Measurements from ENCODE around the gene RTKN.
"Not testable (repeated sequence)": the region's sequence is repeated elsewhere in the genome, so short reads cannot be mapped to it uniquely, and the experiment has no call there.

RTKN gene

DNA sequence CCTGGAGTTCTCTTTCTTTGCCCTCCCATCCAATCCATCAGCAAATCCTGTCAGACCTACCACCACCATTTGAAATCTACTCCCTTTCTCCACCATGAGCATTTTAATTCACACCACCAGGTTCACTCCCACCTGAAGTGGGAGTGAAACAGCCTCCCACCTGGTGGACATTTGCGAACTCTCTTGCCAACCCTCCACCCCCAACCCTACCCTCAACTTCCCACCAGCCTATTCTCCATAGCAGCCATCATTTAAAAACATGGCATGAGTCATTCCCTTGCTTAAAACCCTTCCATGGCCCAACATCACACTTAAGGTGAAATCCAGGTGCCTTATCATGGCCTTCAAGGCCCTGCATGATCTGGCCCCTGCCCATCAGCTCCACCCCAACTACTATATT, 3.5 kb downstream of the RTKN start:
- DNase-seq, result no peak

DNA sequence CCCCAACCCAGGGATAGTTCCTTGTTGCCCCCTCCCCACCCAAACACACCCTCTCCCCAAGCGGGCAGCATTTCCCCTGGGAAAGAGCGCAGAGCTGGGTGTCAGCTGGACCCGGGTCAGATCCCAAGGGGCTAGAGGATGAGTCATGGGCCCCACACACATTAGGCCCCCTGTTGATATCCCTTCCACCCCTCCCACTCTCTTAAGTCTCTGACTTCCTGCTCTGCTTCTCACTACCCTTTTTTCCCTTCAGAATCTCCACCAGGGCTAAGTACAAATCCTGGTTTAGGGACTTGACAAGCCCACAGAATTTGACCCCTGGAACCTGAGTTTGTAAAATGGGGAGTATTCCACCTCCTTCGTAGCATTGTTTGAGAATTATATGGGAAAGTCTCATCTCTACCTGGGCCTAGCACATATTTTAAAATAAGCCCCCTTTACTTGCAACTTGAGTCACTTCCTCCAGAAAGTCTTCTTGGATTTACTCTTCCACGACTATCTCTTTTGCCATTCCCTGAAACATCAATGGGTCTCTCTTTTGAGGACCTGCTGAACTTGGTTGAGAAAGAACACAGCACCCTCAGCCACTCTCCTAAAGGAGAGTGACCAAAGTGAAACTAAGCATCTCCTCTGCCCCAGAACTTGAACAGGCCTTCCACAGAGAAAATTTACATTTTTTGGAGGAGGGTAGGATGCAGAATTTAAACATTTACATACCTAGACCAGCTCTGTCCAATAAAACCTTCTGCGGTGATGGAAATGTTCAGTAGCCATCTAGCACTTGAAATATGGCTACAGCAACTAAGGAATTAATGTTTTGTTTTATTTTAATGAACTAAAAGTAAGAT, 4.7 kb downstream of the RTKN start:
- DNase-seq, result no peak

DNA sequence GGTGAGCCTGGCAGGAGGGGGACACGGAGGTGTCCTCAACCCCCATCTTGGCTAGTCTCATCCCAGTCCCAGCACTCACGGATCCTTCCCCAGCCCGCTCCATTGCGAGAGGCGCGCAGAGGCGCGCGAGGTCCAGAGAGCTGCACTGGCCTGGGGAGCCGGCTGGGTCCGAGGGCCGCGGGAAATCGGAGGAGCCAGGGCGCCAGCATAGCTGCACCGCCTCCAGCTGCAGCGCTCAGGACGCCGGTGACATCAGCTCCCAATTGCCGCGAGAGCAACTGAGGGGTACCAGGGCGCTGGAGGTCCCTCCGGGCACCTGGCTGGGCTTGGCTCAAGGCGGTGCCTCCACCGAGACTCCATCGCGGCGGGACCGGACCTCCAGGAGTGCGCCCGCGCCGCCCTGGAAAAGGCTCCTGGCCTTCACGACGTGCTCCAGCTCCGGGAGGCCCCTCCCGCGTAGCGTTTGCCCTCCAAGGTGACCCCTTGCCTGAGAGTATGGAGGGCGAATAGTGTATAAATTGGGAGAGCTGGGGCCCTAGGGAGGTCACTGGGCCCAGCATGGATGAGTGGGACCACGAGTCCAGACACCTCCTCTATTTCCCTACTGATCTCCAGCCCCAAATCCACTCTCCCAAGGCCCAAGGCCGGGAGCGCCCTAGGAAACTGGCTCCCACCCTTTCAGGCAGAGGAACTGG, 5.5 kb downstream of the RTKN start:
- no peak for DNase-seq

DNA sequence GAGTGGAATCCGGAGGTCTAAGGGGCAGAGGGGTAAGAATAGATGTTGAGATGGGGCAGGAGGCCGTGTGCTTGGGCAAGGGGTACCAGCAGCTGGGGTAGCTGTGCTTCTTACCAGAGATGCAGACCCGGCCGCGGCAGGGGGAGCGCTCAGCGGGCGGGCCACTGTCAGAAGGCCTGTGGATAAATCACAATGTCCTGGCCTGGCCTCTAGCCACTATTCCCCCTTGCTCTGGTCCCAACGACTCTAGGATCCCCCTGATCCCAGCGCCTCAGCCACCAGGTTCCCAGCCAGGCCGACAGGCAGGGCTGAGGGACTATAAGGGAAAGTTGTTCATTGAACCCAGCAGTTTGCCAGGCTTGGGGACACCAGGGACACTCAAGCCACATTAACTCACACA, 11.2 kb downstream of the RTKN start:
- no peak for DNase-seq

DNA sequence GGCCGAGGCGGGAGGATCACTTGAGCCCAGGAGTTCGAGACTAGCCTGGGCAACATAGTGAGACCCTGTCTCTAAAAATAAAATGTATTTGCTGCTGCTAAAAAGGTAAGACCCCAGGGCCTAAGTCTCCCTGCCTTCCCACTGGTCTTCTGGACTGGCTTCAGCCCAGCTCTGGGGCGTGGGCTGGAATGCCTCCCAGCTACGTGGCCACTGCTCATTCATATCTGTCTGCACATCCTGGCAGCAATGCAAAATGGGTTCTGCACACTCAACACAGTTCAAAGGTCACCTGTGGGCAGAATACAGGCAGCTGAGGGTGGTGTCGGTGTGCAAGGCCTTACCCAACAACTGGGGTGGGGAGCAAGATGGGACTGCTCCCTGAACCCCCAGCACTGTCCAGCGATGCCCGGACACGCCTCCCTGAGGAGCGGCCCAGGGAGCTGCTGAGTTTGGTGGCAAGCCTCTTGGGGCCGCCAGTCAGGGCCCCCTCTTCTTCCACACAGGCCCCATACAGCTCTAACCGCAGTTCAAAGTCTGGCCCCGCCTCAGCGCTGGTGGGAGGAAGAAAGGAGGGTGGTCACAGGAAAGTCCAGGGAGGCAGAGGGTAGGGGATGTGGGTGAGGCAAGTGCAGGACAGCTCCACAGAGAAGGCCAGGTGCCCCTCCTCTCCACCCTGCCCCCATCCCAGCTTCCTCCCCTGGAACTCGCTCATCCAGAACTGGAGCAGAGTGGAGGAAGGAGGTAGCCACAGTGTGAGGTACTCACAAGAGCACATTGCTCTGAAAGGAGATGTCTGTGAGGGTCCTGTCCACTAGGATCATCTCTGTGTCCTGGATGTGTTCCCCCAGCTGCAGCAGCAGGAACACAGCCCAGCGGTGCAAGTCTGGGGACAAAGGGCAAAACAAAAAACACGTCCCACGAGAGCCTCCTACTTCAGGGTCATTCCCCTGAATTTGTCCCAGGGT, 12.0 kb downstream of the RTKN start:
- no peak for DNase-seq

DNA sequence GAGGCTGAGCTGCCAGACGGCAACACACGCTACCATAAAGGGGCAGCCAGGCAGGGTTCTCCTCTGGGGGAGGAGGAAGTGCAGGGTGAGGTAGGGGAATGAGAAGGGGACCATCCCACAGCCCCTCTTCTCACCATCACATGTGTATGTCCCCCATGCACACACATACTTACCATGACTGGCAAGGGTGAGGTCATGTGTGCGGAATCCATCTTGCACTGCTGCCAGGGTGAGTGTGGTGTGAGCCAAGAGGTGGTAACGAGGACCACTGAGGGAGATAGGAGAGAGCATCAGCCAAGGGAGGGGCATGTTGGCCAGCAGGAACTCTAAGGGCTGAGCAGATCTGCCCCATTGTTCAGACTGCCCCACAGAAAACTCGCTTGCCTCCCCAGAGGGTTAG, 13.1 kb downstream of the RTKN start:
- no peak for DNase-seq

DNA sequence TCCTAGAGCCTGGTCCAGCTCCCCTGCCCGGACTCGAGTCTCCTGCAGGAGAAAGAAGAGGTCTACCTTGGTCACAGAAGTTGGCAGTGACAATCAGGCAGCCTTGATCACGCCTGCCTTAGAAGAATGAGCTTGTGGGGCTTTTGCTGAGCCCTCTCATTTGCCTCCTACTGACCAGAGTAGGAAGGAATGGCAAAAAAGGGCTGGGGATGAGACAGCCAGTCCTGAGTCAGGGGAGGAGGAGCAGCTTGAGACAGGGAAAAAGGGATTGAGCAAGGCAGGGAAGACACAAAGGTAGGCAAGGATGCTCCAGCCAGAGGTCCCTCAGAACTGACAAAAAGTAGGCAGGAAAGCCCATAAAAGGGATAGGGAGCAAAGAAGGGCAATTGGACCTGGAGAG, 14.2 kb downstream of the RTKN start:
- no peak for DNase-seq

DNA sequence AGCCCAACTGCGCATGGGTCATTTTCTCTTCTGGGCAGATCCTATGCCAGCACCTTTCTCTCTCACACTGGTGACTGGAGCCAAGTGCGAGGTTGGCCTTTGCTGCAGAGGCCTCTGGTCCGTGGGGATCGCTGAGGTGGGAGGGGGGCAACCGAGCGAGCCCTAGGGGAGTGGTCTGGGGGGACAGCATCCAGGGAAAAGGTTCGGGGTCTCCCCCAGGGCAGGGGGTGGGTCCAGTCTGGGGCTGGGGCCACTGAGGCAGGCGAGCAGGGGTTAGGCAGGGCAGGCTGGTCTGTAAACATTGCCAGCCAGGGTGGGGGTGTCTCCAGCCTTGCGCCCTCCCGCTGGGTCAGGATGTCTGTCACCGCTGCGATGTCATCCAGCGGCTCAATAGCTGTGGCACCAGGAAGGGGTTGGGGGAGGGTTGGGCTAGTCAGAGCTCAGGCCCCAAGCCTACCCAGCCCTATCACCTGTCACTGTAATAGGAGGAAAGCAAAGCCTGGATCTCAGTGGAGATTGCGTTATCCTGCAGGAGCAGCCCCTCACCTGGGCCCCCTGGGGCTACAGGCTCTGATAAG, 15.5 kb downstream of the RTKN start:
- no peak for DNase-seq

DNA sequence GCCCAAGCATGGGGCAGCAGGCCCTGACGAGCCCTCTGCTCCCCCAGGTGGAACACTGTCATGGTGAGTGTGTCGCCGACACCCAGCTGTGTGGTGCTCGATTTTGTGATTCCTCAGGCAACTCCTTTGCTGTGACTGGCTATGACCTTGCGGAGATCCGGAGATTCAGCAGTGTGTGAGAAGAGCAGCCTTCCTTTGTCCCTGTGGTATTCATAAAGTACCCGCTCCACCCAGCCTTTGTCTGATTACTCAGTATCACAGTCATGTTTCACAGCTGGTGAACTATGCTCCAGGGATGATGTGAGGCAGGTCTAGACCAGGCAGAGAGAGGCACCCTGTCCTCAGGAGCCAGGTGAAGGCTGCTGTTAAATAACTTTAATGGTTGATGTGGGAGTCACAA, 16.2 kb downstream of the RTKN start:
- DNase-seq, result no peak

DNA sequence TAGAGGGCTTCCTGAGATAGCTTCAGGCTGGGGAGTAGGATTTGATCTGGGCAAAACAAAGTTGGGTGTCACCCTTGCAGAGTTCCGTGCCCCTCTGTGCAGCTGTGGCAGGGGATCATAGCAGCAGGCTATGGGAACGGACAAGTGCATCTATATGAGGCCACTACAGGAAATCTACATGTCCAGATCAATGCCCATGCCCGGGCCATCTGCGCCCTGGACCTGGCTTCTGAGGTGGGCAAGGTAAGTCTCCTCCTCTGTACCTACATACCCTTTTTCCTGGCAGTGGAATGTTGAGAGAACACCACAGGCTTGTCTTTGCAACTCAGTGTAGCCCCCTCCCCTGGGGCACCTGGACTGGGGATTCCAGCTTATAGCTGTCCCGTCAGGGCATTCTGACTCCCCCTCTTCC, 16.7 kb downstream of the RTKN start:
- DNase-seq, result no peak

DNA sequence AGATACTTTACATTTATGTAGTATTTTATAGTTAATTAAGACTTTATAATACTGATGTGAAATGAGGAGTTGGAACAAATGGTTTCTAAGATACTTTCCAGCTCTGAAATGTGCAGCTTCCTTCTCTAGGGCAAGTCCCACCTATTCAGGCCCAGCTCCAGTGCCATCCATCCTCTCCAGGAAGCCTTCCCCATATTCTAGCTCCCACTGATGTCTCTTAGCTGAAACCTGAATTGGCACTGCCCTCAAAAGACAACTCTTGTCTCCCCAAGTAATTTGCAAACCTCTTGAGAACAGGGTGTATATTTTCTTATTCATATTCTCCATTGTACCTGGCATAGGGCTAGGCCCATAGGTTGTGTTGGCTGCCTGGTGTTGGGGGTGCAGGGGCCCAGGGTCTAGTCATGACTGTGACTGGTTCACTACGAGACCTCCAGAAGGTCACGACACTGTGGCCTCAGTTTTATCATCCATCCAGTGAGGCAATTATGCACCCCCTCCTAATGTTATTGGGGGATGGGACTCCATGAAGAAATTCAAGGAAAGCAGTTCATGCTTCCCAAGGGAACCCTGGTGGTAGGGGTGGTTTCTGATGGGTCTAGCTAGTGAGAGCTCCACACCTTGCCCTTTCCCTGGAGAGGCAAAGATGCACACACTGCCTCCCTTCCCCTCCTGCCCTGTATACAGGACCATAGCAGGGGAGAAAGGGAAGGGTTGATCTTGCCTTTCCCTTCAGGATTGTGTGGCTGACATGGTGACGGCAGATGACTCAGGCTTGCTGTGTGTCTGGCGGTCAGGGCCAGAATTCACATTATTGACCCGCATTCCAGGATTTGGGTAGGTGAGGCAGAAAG, 17.4 kb downstream of the RTKN start:
- no peak for DNase-seq

DNA sequence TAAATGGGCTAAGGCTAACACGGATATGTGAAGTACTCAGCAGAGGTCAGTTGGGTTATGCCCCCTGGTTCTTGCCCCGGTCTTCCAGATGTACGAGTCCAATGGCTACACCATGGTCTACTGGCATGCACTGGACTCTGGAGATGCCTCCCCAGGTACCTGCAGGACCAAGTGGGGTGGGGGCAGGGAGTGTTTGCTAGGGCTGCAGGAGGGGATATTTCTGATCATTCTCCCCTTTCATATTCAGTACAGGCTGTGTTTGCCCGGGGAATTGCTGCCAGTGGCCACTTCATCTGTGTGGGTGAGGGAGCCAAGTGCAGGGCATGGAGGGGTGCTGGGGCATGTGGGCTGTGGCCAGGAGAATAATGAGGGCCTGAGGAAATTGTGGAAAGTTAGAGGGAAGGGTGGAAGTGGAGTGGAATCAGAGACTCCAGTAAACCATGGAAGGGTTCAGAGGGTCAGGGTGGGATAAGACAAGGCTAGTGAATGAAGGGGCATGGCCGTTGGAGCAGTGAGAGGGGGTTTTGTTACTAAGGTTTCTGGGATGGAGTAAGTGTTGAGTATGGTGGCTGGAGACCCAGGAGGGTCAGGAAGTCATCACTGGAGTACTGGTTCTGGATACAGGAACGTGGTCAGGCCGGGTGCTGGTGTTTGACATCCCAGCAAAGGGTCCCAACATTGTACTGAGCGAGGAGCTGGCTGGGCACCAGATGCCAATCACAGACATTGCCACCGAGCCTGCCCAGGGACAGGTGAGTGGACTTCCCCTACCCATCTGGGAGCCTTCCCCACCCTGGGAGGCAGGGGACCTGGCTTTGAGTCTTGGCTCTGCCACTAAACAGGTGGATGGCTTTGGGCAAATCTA, 18.3 kb downstream of the RTKN start:
- no peak for DNase-seq

DNA sequence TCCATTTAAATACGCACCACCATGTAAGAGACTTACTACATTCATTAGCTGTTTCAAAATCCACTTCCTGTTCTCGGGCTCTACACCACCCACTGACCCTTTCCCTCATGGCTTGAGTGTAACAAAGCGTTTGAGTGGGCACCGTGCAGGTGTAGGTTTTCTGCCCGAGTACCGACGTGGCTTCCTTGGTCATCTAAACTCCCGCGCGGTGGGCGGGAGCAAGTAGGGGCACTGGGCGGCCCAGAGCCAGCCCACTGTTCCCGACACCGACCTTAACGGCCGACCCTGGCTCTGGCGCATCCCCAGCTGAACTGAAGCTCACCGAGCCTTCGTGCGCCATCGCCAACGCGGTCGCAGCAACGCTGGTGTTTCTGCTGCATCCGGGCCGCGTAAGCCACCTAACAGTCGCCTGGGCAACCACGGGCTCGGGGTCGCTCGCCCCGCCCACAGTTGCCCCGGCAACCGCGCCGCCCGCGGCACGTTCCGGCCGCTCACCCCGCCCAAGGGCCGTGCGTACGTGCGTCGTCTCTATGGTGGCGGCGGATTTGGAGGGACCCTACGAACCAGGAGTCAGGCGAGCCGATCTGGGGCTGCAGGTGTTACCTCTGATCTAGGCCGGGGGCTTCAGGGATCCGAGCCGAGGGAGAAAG, 20.4 kb downstream of the RTKN start, which contains the start of the genes C2orf81 and WDR54:
C2orf81 (minus strand) TSS at position 399 of the 650 bp plus-strand sequence; CDS start at position 340, 59 bp downstream.
WDR54 (plus strand) TSS at position 510 of the 650 bp plus-strand sequence. CDS start 424 bp downstream, outside the sequence.
- DNase-seq, result peak; percentile 90 to 91

DNA sequence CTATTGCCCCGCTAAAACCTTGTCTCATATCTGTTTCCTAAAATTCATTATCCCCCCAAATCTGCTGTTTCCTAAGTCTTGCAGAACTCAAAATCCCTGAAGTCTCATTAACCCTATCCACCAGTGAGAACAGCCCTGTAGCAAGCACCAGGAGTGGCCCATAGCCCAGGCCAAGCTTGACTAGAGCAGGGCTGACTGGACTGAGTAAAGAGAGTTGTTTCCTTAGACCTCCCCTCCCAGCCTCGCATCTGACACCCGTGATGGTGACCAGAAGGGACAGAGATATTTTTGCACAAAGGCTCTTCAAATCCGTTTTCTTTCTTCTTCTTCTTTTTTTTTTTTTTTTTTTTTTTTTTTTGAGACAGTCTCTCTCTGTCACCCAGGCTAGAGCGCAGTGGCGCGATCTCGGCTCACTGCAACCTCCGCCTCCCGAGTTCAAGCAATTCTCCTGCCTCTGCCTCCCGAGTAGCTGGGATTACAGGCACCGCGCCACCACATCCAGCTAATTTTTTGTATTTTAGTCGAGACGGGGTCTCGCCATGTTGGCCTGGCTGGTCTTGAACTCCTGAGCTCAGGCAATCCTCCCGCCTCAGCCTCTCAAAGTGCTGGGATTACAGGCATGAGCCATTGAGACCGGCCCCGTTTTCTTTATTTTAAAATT, 21.2 kb downstream of the RTKN start:
- not testable (repeated sequence) for DNase-seq

DNA sequence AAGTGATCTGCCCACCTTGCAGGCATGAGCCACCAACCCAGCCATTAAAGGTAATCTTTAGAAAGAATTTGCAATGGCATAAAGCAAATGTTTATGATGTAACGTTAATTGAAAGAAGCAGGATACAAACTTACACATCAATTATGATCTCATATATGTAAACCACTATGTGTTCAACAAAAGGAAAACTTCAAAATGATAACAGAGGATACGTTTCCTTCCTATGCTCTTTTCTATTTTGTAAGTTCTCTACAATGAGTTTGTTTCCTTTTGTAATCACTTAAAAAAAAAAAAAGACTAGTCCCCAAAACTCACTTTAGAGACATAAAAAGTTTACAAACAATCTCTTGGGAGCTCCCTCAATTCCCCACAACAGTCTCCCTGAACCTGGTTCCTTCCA, 21.7 kb downstream of the RTKN start:
- DNase-seq, result no peak

DNA sequence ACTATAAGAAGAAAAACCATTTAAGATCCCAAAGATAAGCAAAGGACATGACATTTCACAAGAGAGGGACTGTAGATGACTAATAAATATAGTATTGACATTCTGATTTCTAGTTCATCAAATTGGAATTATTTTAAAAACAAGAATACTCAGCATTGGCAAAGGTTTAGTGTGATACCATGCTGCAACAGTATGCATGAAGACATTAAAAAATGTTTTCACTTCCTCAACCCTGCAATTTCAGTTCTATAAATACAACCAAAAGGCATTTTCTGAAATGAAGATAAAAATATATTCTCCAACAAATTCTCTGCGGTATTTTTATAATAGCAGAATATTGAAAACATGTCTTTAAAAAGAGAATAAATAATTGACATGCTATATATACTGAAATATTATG, 22.4 kb downstream of the RTKN start:
- DNase-seq, result no peak

DNA sequence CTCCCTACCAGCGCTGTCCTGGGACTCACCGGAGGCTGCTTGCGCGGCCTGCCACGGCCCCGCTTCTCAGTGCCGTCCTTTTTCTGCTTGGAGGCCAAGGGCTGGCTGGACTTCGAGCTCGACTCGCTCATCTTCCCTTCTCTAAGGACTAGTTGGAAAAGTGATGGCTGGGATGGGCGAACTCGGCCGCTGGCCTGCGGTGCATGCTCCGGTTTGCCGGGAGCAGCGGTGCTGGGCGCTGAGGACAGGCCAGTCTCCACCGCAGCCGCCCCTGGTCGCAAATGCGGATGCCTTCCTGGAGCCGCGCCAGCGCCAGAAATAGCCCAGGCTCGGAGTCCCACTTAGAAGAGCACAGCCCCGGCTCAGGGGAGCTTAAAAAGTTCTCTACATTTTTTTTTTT, 23.4 kb downstream of the RTKN start:
- DNase-seq, result no peak

DNA sequence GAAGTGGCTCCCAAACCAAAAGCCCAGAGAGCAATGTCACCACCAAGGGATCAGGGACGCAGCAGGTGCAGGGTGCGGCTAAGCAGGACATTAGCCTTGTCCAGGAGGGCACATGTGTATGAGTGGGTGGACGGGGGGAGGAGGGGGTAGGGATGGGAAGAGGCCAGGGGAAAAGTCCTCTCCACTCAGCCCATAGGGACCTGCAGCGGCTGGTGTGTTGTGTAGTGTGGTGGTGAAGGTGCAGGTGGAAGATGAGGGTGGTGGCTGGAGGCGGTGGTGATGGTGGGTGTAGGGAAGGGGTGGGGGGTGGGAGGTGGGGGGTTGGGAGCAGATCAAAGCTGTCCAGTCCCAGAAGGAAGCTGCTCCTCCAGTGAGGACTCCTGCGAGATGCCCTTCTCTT, 24.0 kb downstream of the RTKN start:
- no peak for DNase-seq

DNA sequence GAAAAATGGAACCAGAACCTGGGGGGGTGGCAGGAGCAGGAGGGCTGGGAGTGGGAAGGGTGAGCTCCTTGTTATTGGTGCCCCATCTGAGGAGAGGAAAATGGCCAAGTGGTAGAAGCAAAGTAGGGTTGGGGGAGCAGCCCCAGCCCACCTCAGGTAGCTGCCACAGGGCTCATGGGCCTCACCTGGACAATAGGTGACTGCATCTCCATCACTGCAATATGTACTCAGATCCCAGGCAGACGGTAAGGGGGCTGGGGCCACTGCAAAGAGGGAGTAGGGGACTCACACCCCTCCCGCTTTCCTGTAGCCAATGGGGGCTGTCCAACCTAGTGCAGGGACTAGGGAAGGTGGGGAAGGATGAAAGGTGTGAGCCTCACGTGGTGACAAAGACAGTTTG, 24.5 kb downstream of the RTKN start:
- DNase-seq, result no peak

DNA sequence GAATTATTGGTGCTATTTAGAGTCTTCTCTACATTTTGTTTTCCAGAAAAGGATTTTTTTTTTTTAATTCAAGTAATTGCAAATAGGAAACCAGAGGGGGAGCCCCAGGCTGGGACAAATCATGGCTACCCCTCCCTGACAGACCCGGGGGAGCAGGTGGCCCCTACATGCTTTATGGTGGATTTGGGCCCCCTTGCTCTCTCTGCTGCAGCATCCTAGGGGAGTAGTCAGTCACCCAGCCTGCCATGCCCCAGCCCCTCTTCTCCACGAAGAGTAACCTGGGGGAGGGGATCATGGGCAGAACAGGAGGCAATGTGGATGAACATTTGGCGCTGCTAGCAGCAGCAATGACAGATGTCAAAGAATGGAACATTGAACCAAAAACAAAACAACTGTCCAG, 25.0 kb downstream of the RTKN start:
- no peak for DNase-seq

Measured in activated CD4-positive, alpha-beta T cell treated with anti-CD3 and anti-CD28 coated beads for 4 hours (primary cell).